CD4-positive, alpha-beta T cell treated with Interleukin-10 for 1 hour (primary cell): ENCODE data around the gene NDNF.

Experiments used
- DNase-seq: peaks from one replicate; pipeline ENCODE4 v3.0.0-alpha.2; 2020

Gene NDNF

GRCh38 chr4:121014544-121014943 is 57.8 kb downstream of the NDNF start:
- DNase-seq, result no peak

DNA sequence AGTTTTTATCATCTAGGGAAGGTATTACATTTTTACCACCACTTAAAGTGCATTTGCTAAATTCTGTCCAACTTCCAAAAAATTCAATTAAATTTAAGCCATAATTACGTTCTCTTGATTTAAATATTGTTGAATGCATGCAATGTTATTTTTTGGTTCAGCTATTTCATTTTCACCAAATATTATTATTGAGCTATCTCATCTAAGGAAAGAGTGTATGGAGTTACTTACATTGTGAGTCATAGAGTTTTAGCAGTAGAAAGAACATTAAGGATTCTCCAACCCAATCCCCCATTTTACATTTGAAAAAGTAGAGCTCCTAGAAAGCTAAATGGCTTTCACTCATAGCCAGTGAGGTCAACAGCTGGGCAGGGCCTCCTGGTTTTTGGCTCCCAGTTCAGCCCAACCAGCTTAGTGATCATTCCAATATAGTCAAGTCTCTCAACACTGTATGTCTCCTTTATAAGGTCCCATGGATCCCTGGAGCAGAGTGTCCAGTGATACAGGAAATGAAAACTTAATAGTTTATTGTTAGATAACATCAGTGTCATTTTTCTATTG is 60.5 kb downstream of the NDNF start:
- no peak for DNase-seq

DNA sequence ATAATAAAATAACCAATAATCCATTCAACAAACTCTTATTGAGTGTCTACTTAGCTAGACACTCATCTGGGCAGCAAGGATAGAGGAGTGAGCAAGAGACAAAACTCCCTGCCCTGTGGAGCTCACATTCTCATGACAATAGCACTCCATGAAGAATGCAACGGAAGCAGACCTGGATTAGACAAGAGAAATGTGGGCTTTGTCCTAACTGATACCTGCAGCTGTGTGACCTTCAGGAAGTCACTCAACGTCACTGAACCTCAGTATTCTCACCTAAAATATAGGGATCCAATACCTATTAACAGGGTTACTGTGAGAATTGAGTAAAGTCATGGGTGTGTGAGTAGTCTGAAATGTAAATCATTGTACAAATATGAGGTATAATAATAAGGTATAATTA is 61.2 kb downstream of the NDNF start:
- DNase-seq, result no peak

DNA sequence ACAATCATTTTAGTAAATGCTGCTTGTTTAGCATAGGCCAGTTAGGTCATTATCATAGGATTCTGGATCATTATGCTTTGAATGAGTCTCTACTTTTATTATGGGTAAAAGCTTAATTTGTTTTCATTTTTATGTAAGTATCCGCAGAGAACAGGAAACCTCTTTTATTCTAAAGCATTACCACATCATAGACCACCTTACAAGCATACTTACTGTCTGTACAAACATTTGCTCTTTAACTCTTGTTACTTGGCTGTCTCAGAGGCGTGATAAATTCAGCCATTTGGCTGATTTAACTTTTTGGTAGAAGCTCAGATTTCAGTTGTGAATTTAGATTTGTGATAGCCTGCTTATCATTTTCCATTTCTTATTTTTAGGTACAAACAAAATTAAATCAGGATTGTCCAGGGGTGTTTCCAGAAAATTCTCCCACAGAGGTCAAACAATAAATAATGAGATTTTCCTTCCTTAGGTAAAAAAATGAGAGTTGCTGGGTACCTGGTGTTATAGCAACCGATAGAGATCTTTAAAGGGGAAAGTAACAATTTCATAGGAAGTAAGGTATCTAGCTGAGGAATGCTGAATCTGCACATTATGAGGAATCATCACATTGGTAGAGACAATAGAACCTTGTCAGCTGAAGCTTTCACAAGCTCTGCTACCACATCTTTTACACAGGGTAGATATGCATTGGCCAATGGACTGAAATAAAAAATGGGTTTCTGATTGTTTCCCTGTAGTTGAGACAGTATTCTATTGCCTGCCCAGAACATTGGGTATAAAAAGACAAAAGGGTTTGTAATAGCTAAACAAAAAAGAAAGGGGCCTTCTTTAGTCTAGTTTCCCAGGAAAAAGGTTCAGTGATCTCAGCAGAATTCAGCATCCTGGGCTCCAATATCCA is 62.5 kb downstream of the NDNF start:
- DNase-seq, result peak; percentile 4

- DNase-seq, result no peak
These were observed 64.7 kb downstream of the NDNF start for GRCh38 chr4:121007660-121008059.

DNA sequence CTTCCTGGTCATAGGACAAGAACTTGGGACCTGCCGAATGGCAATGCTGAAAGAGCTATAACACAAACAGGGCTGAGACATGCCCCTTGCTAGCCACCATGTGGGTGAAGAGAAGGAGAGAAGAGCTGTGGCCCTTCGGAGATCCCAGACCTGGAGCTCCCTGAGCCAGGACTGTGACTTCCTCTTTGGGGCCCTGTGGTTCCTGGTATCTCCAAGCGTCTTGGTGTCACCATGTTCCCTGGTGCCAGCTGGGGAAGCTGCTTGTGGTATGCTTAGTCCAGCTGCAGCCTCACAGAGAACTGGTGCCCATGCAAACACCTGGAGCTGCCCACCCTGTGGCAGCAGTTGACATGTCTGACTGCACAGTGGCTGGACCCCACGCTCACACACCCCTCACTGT is 68.5 kb downstream of the NDNF start:
- DNase-seq, result no peak

GRCh38 chr4:120995266-120996010 is 76.9 kb downstream of the NDNF start:
- no peak for DNase-seq

- DNase-seq, result no peak
These were observed 77.8 kb downstream of the NDNF start for GRCh38 chr4:120994521-120994920.

GRCh38 chr4:120991885-120992284 is 80.5 kb downstream of the NDNF start:
- no peak for DNase-seq

GRCh38 chr4:120990246-120990645 is 82.1 kb downstream of the NDNF start:
- DNase-seq, result no peak
